ENCODE data around the gene ACER3. TPM values are rescaled to one million over a fixed set of nuclear protein-coding genes. Genes with fewer than 3 reads are reported as not detected.
"Not testable (repeated sequence)": the region's sequence is repeated elsewhere in the genome, so short reads cannot be mapped to it uniquely, and the experiment has no call there.

The ACER3 gene
- total and polyA plus RNA-seq, 2 experiments from 2014 or later, result 6.2 to 26.5 TPM

- peaks cover 19% of the 10 kb centered on the region for H3K4me1 Mint-ChIP-seq
- peaks cover 18% of the 10 kb centered on the region for H3K4me1 ChIP-seq (ENCODE audit: insufficient read depth)
- H3K27me3 ChIP-seq (ENCODE audit: insufficient read depth); ATAC-seq; H4K20me1 ChIP-seq (replicated peaks; ENCODE audit: insufficient read depth); H3K27ac ChIP-seq (ENCODE audit: low read depth); H3K27ac Mint-ChIP-seq; H3K4me3 ChIP-seq; H3K9me2 ChIP-seq (ENCODE audit: insufficient read depth); H3K79me2 ChIP-seq (replicated peaks; ENCODE audit: insufficient read depth); H3K4me2 ChIP-seq; H3K4me3 Mint-ChIP-seq; DNase-seq (ENCODE audit: low spot score); H2AFZ ChIP-seq; H3K27me3 Mint-ChIP-seq (ENCODE audit: insufficient read depth, low read depth, poor library complexity); H3F3A ChIP-seq (replicated peaks; ENCODE audit: low read depth); H3K36me3 ChIP-seq (ENCODE audit: insufficient read depth): not testable (repeated sequence)
- H3K36me3 Mint-ChIP-seq (ENCODE audit: low read depth), result peaks cover 27% of the 10 kb centered on the region
- peaks cover 48% of the 10 kb centered on the region for H3K9me3 Mint-ChIP-seq
These were observed 39.3 kb upstream of the ACER3 start for GRCh38 chr11:76821396-76821795.

- H4K20me1 ChIP-seq (replicated peaks; ENCODE audit: insufficient read depth), result no peaks in the 10 kb centered on the region
- H3K27me3 ChIP-seq (ENCODE audit: insufficient read depth), result no peaks in the 10 kb centered on the region
- peaks cover 18% of the 10 kb centered on the region for H3K4me1 ChIP-seq (ENCODE audit: insufficient read depth)
- TF ChIP-seq EZH2 (IDR thresholded peaks at IDR 0.05; ENCODE audit: low read depth, unreplicated experiment) (no peak), REST (IDR thresholded peaks at IDR 0.05; ENCODE audit: unreplicated experiment) (no peak), CREB1 (CRISPR knock-in tag; IDR thresholded peaks at IDR 0.05; ENCODE audit: low read depth) (no peak), ZNF114 (CRISPR knock-in tag; IDR thresholded peaks at IDR 0.05) (no peak)
- TF ChIP-seq, protein P1, sequence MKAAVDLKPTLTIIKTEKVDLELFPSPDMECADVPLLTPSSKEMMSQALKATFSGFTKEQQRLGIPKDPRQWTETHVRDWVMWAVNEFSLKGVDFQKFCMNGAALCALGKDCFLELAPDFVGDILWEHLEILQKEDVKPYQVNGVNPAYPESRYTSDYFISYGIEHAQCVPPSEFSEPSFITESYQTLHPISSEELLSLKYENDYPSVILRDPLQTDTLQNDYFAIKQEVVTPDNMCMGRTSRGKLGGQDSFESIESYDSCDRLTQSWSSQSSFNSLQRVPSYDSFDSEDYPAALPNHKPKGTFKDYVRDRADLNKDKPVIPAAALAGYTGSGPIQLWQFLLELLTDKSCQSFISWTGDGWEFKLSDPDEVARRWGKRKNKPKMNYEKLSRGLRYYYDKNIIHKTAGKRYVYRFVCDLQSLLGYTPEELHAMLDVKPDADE (IDR thresholded peaks at IDR 0.05), result no peak
- TF ChIP-seq, protein P2, sequence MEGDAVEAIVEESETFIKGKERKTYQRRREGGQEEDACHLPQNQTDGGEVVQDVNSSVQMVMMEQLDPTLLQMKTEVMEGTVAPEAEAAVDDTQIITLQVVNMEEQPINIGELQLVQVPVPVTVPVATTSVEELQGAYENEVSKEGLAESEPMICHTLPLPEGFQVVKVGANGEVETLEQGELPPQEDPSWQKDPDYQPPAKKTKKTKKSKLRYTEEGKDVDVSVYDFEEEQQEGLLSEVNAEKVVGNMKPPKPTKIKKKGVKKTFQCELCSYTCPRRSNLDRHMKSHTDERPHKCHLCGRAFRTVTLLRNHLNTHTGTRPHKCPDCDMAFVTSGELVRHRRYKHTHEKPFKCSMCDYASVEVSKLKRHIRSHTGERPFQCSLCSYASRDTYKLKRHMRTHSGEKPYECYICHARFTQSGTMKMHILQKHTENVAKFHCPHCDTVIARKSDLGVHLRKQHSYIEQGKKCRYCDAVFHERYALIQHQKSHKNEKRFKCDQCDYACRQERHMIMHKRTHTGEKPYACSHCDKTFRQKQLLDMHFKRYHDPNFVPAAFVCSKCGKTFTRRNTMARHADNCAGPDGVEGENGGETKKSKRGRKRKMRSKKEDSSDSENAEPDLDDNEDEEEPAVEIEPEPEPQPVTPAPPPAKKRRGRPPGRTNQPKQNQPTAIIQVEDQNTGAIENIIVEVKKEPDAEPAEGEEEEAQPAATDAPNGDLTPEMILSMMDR (conservative IDR thresholded peaks at IDR 0.05; ENCODE audit: low read depth in 2 of 2), result no peak
- H2AFZ ChIP-seq, result no peak overlapping the region
- H3K4me3 ChIP-seq, result no peak overlapping the region
- no peak for DNase-seq (ENCODE audit: low spot score)
- Mint-ChIP-seq H3K27me3 (ENCODE audit: insufficient read depth, low read depth, poor library complexity) (peaks cover 6% of the 10 kb centered on the region), H3K27ac (no peak overlapping the region), H3K4me3 (no peak overlapping the region), H3K36me3 (ENCODE audit: low read depth) (peaks cover 19% of the 10 kb centered on the region), H3K4me1 (peaks cover 19% of the 10 kb centered on the region), H3K9me3 (peaks cover 40% of the 10 kb centered on the region)
- no peaks in the 10 kb centered on the region for H3K36me3 ChIP-seq (ENCODE audit: insufficient read depth)
- no peak overlapping the region for H3K27ac ChIP-seq (ENCODE audit: low read depth)
- no peaks in the 10 kb centered on the region for H3F3A ChIP-seq (replicated peaks; ENCODE audit: low read depth)
- H3K9me2 ChIP-seq (ENCODE audit: insufficient read depth), result no peaks in the 10 kb centered on the region
- no peak overlapping the region for H3K4me2 ChIP-seq
- no peaks in the 10 kb centered on the region for H3K79me2 ChIP-seq (replicated peaks; ENCODE audit: insufficient read depth)
- no peak for ATAC-seq
These were observed 38.3 kb upstream of the ACER3 start for GRCh38 chr11:76822406-76822805.
